NCI-H2107 (cell line): ENCODE results near the gene MEST.
"Not testable (repeated sequence)": the region's sequence is repeated elsewhere in the genome, so short reads cannot be mapped to it uniquely, and the experiment has no call there.

Experiments used
- DNase-seq: peaks from one replicate; lab custom pipeline; 2025; lab: John Stamatoyannopoulos, UW

Gene MEST

GRCh38 chr7:130491841-130492522 is at the start of gene MEST:
MEST (plus strand) TSS chr7:130492085; CDS start chr7:130492314, 229 bp downstream.
- no peak for DNase-seq

- no peak for DNase-seq
Measured at GRCh38 chr7:130442601-130443000, 49.3 kb upstream of the MEST start.

GRCh38 chr7:130444234-130444633 is 47.7 kb upstream of the MEST start:
- no peak for DNase-seq

- DNase-seq = no peak
Measured at GRCh38 chr7:130444751-130445407, 47.0 kb upstream of the MEST start.

GRCh38 chr7:130446259-130446658 is 45.6 kb upstream of the MEST start:
- no peak for DNase-seq

- DNase-seq = not testable (repeated sequence)
Measured at GRCh38 chr7:130451344-130451743, 40.5 kb upstream of the MEST start.

- DNase-seq = no peak
Measured at GRCh38 chr7:130452951-130453350, 38.9 kb upstream of the MEST start.

GRCh38 chr7:130454959-130455358 is 36.9 kb upstream of the MEST start:
- no peak for DNase-seq

- DNase-seq = no peak
Measured at GRCh38 chr7:130458257-130458656, 33.6 kb upstream of the MEST start.

- no peak for DNase-seq
Measured at GRCh38 chr7:130461272-130461671, 30.6 kb upstream of the MEST start.

- no peak for DNase-seq
Measured at GRCh38 chr7:130463553-130464434, 28.1 kb upstream of the MEST start.

- DNase-seq = no peak
Measured at GRCh38 chr7:130468612-130469011, 23.3 kb upstream of the MEST start.

- no peak for DNase-seq
Measured at GRCh38 chr7:130471974-130472373, 19.9 kb upstream of the MEST start.

- DNase-seq = no peak
Measured at GRCh38 chr7:130473289-130473688, 18.6 kb upstream of the MEST start.

- no peak for DNase-seq
Measured at GRCh38 chr7:130473876-130474275, 18.0 kb upstream of the MEST start.

GRCh38 chr7:130475776-130476175 is 16.1 kb upstream of the MEST start:
- DNase-seq = no peak

- DNase-seq = no peak
Measured at GRCh38 chr7:130476297-130477150, 15.4 kb upstream of the MEST start.

- DNase-seq = no peak
Measured at GRCh38 chr7:130478991-130479390, 12.9 kb upstream of the MEST start.

- DNase-seq = no peak
Measured at GRCh38 chr7:130479716-130480400, 12.0 kb upstream of the MEST start.

- DNase-seq = no peak
Measured at GRCh38 chr7:130481898-130482297, 10.0 kb upstream of the MEST start.

GRCh38 chr7:130483031-130483430 is 8.9 kb upstream of the MEST start:
- no peak for DNase-seq
